Dedifferentiated amniotic fluid mesenchymal stem cell (primary cell): Measurements from ENCODE around the gene PPM1J.
A peak's percentile ranks its signal among the peaks of the same experiment; 100 is the strongest.
"Not testable (repeated sequence)": the region's sequence is repeated elsewhere in the genome, so short reads cannot be mapped to it uniquely, and the experiment has no call there.

Source experiments
- DNase-seq: peaks from one replicate; pipeline ENCODE4 v3.0.0-alpha.2; 2016; ENCODE audit errors: extremely low spot score

The PPM1J gene

GRCh38 chr1:112715264-112716053 lies at the start of gene PPM1J:
PPM1J (minus strand) TSS chr1:112715332; CDS start chr1:112715301, 31 bp downstream.
- DNase-seq = peak; percentile 73

- DNase-seq = no peak
Measured at GRCh38 chr1:112762541-112763500, 47.7 kb upstream of the PPM1J start.

- DNase-seq = no peak
Measured at GRCh38 chr1:112761714-112762480, 46.8 kb upstream of the PPM1J start.

GRCh38 chr1:112759228-112759627 lies 44.1 kb upstream of the PPM1J start:
- no peak for DNase-seq

GRCh38 chr1:112754116-112754628 lies 39.0 kb upstream of the PPM1J start:
- DNase-seq = no peak

GRCh38 chr1:112748396-112748795 lies 33.3 kb upstream of the PPM1J start:
- no peak for DNase-seq

GRCh38 chr1:112744009-112744578 lies 29.0 kb upstream of the PPM1J start:
- no peak for DNase-seq

GRCh38 chr1:112743174-112744008 lies 28.3 kb upstream of the PPM1J start:
- DNase-seq = no peak

GRCh38 chr1:112737573-112737972 lies 22.4 kb upstream of the PPM1J start:
- no peak for DNase-seq

- DNase-seq = peak; percentile 30
Measured at GRCh38 chr1:112735752-112736151, 20.6 kb upstream of the PPM1J start.

GRCh38 chr1:112731451-112731850 lies 16.3 kb upstream of the PPM1J start:
- DNase-seq = no peak

GRCh38 chr1:112729909-112730308 lies 14.8 kb upstream of the PPM1J start:
- no peak for DNase-seq

GRCh38 chr1:112729011-112729410 lies 13.9 kb upstream of the PPM1J start:
- DNase-seq = not testable (repeated sequence)

- DNase-seq = not testable (repeated sequence)
Measured at GRCh38 chr1:112728306-112728971, 13.3 kb upstream of the PPM1J start.

- DNase-seq = no peak
Measured at GRCh38 chr1:112727716-112728115, 12.6 kb upstream of the PPM1J start.

GRCh38 chr1:112724240-112724639 lies 9.1 kb upstream of the PPM1J start:
- DNase-seq = not testable (repeated sequence)

- DNase-seq = no peak
Measured at GRCh38 chr1:112723511-112723839, 8.3 kb upstream of the PPM1J start.

GRCh38 chr1:112722601-112723510 lies 7.7 kb upstream of the PPM1J start:
- DNase-seq = no peak
